Peyer's patch (tissue), 4 donors: ENCODE results near the gene SHB. TPM values are rescaled to one million over a fixed set of nuclear protein-coding genes. Genes with fewer than 3 reads are reported as not detected.

Experiments
- DNase-seq, 3 donors: peaks; one replicate each; pipeline ENCODE4 v3.0.0-alpha.2; 2017 to 2019
- H3K27ac ChIP-seq, 4 donors: fragments of 200-600 bp; sonication (generic); one replicate each; pipeline ENCODE4 v1.5.1; 2016 to 2019
- H3K27me3 ChIP-seq, 2 donors: fragments of 200-600 bp; sonication (generic); one replicate each; pipeline ENCODE4 v1.5.1; 2019
- H3K36me3 ChIP-seq, 3 donors: fragments of 200-600 bp; sonication (generic); one replicate each; pipeline ENCODE4 v1.5.1; 2016 to 2019
- H3K4me1 ChIP-seq, 4 donors: fragments of 200-600 bp; sonication (generic); one replicate each; pipeline ENCODE4 v1.5.1; 2016 to 2019
- H3K4me3 ChIP-seq, 4 donors: fragments of 200-600 bp; sonication (generic); 1 replicate in 3 of 4; 2 replicates in 1 of 4; pipeline ENCODE4 v1.5.1; 2016 to 2019; ENCODE audit warnings: mild to moderate bottlenecking in 1 of 4
- H3K9me3 ChIP-seq, 4 donors: fragments of 200-600 bp; sonication (generic); one replicate each; pipeline ENCODE4 v1.5.1; 2016 to 2019; ENCODE audit warnings: mild to moderate bottlenecking in 1 of 4
- CTCF ChIP-seq, 6 experiments: fragments of 450-650 bp in 4 of 6; fragments of 200-600 bp in 2 of 6; sonication (generic) in 1 of 6; IDR thresholded peaks; one replicate each; pipeline ENCODE4 v1.5.1; 2017 to 2019; ENCODE audit warnings: antibody characterized with exemption in 6 of 6, mild to moderate bottlenecking in 3 of 6, moderate library complexity in 1 of 6
- POLR2A ChIP-seq, 2 donors: fragments of 450-650 bp; IDR thresholded peaks; one replicate each; pipeline ENCODE4 v1.5.1; 2017; ENCODE audit warnings: antibody characterized with exemption in 2 of 2, mild to moderate bottlenecking in 2 of 2, moderate library complexity in 2 of 2
- total RNA-seq, 4 donors: library from RNA; depleted of rRNA; stranded (reverse); fragments of >200 nt; gene quantifications; one replicate each; pipeline ENCODE4 v1.1.0, GENCODE V29; 2016

SHB gene
- total RNA-seq, 4 donors from 2014 or later = 14.5 to 31.1 (median 25.6) TPM

GRCh38 chr9:37935096-37935495, 133.9 kb downstream of the SHB start:
- Histone ChIP-seq H3K9me3 (no peaks in the 10 kb centered on the region), H3K36me3 (peaks cover 0 to 8% (median 0%) of the 10 kb centered on the region in 3 donors), H3K27me3 (no peaks in the 10 kb centered on the region), H3K4me1 (peaks cover 0 to 10% (median 0%) of the 10 kb centered on the region in 4 donors), H3K27ac (no peak overlapping the region), H3K4me3 (no peak overlapping the region)
- no peak for DNase-seq
- TF ChIP-seq CTCF (IDR thresholded peaks at IDR 0.05) (no peak), POLR2A (IDR thresholded peaks at IDR 0.05) (no peak)

- Histone ChIP-seq H3K9me3 (no peaks in the 10 kb centered on the region), H3K27me3 (no peaks in the 10 kb centered on the region), H3K4me3 (no peak overlapping the region), H3K36me3 (peaks cover 0 to 10% (median 0%) of the 10 kb centered on the region in 3 donors), H3K4me1 (peaks cover 0 to 9% (median 0%) of the 10 kb centered on the region in 4 donors), H3K27ac (no peak overlapping the region)
- no peak for DNase-seq
- no peak for TF ChIP-seq POLR2A (IDR thresholded peaks at IDR 0.05)
- no peak for TF ChIP-seq CTCF (IDR thresholded peaks at IDR 0.05)
Observed at GRCh38 chr9:37931592-37931991, 137.4 kb downstream of the SHB start.

- Histone ChIP-seq H3K4me1 (peaks cover 0 to 9% (median 0%) of the 10 kb centered on the region in 4 donors), H3K36me3 (peaks cover 0 to 10% (median 0%) of the 10 kb centered on the region in 3 donors)
Observed at GRCh38 chr9:37929441-37929895, 139.6 kb downstream of the SHB start.

GRCh38 chr9:37928552-37929430, 140.2 kb downstream of the SHB start:
- H3K9me3 ChIP-seq = no peaks in the 10 kb centered on the region
- no peak overlapping the region for H3K27ac ChIP-seq
- H3K4me3 ChIP-seq = no peak overlapping the region
- H3K27me3 ChIP-seq = no peaks in the 10 kb centered on the region
- DNase-seq = no peak
- peaks cover 0 to 9% (median 0%) of the 10 kb centered on the region in 4 donors for H3K4me1 ChIP-seq
- peaks cover 0 to 10% (median 0%) of the 10 kb centered on the region in 3 donors for H3K36me3 ChIP-seq
- no peak for TF ChIP-seq POLR2A (IDR thresholded peaks at IDR 0.05)
- TF ChIP-seq CTCF (IDR thresholded peaks at IDR 0.05) = no peak

More at GRCh38 chr9:37929441-37929895, 139.6 kb downstream of the SHB start:
- Histone ChIP-seq H3K4me3 (no peak overlapping the region), H3K27me3 (no peaks in the 10 kb centered on the region), H3K27ac (no peak overlapping the region), H3K9me3 (no peaks in the 10 kb centered on the region)
- no peak for DNase-seq
- no peak for TF ChIP-seq CTCF (IDR thresholded peaks at IDR 0.05)
- no peak for TF ChIP-seq POLR2A (IDR thresholded peaks at IDR 0.05)

GRCh38 chr9:37927601-37928551, 141.2 kb downstream of the SHB start:
- Histone ChIP-seq H3K4me3 (no peak overlapping the region), H3K27me3 (no peaks in the 10 kb centered on the region), H3K9me3 (no peaks in the 10 kb centered on the region), H3K27ac (no peak overlapping the region), H3K4me1 (peaks cover 0 to 9% (median 0%) of the 10 kb centered on the region in 4 donors), H3K36me3 (peaks cover 0 to 10% (median 0%) of the 10 kb centered on the region in 3 donors)
- no peak for DNase-seq
- TF ChIP-seq CTCF (IDR thresholded peaks at IDR 0.05) = no peak
- no peak for TF ChIP-seq POLR2A (IDR thresholded peaks at IDR 0.05)
